HG02588 (cell line): ENCODE results near the gene TGFA.

ENCODE experiments used
- ATAC-seq: cut with Tn5 transposase; IDR thresholded peaks from one replicate; pipeline ENCODE4 v1.9.1; 2021; ENCODE audit warnings: mild to moderate bottlenecking, moderate library complexity; ENCODE audit not compliant: unreplicated experiment

The TGFA gene

DNA sequence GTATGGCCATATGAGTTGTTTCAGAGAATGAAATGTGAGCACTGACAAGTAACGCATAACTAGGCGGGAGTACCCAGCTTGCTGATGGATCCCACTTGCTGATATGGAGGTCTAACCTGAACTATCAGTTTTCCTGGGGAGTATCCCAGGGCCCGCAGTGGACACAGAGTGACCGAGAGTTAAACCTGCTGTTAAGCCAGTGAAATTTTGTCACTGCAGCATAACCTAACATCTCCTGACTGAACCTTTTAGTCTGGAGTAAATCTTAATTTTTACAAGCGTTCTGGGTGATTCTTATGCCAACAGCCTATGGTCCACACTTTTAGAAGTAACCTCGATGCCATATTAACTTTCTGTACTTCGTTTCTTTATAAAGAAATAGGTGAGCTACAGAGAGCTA, 54.4 kb downstream of the TGFA start:
- no peak for ATAC-seq

DNA sequence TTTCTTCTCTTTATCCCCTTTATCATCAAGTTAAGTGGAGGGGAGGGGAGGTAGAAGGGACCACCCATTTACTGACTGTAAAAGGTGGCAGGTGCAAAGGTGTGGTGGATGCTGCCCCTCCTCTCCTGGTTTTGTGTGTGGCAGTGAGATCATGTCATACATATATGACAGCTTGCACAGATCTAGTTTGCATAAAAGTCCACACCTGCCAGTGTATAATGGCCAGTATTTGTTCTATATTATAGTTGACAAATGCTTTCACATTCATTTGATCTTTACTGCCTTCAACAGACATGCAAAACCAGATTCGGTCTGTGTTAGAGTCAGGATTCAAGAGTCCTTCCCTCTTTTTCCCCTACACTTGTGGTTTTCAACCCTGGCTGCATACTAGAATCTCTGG, 55.1 kb downstream of the TGFA start:
- no peak for ATAC-seq

DNA sequence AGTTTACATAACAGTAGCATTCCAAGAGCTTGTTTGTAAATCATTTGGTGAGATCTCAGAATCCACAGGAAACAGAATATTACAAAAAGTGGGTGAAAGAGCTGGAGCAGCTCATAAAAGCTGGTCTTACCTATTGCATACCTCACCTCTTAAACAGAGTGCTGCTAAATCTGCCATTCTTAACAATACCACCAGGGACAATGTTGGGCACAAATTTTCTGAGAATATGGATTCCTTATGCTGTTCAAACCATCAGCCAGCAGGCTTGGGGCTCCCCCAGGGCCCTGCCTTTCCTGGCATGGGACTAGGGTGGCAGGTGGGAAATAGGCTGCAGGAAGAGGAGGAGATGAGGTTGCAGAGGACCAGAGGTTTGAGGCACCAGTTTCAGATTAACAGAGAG, 55.6 kb downstream of the TGFA start:
- ATAC-seq, result no peak

DNA sequence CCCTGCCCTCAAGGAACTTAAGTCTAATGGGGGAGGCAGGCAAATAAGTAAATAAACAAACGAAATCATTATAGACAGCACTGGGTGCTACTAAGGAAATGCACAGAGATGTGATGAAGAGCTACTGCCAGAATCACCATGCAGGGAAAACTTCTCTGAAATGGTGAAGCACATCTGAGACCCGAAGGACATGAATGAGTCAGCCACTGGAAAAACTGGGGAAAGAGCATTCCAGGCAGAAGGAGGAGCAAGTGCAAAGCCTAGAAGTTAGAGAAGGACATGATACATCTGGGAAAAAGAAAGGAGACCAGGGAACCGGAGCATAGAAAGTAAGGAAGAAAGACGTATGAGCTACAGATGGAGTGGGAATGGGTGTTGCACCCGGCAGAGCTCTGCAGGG, 56.8 kb downstream of the TGFA start:
- no peak for ATAC-seq

DNA sequence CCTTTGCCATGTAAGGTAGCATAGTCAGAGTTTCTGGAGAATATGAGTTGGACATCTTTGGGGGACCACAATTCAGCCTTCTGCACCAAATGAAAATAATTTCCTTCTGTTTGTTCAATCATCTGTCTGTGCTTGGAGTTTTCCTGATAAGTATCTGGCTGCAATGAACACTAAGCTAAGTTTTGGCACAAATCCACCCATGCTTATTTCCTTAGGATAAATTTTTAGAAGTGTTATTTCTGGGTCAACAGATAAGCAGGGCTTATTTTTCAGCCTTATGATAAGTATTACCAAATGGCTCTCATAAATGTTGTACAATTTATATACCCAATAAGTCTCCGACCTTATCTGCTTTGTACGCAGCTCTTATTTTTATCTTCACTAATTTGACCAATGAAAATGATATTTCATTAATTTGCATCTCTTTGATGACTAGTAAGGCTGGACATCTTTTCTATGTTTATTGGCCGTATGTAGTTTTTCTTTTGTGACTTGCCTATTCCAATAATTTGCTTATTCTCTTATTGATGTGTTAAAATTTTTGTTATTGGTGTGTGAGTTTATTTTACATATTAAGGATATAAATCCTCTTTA, 59.2 kb downstream of the TGFA start:
- ATAC-seq, result no peak

DNA sequence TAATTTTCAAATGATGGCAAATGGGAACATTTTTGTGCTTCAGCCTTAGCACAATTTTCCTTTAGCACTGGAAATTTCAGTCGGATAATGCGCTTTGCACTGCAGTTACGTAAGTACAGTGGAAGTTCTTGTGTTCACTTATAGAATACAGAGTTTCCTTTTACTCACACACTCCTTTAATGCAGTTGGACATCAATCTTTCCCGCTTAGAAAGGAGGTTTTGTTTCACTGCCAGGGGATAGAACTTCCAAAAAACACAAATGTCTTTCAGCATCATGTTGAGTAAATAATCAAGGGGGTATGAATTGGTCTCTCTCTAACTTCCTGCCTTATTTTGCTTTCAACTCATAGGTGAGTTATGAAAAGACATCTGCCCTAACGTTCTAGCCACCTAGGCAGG, 63.2 kb downstream of the TGFA start:
- no peak for ATAC-seq

DNA sequence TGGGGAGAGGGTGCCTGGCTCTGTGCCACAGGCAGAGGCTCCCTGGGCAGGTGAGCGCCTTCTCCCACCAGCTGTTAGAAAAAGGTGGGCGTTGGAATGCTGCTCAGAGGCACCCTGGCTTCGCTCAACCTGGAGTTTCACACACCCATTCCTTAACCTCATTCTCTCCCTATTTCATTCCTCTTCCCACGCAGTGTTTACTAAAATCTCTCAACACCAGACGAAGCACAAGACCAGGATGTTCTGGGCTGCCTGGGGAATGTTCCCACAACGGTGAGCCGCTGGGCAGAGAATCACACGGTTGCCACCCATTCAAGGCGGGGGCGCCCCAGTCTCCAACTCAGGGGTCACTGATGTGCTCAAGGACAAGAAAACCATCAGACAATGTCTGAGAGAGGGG, 64.5 kb downstream of the TGFA start:
- no peak for ATAC-seq

DNA sequence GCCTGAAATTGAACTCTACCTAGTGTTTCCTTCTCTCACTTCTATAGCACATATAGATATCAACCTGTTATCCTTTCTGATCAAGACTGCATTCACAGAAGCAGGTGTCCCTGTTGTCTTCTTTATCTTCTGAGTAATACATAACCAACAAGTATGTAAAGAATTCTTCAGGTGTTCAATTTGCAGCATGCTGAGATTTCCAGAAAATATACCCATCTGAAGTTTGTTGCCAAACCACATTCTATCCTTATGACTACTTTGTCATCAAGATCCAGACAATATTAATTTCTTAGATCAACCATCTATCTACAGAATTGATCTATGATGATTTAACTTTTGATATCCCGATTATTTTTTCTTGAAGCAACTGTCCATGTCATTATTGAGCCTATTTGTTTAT, 69.5 kb downstream of the TGFA start:
- ATAC-seq, result no peak

DNA sequence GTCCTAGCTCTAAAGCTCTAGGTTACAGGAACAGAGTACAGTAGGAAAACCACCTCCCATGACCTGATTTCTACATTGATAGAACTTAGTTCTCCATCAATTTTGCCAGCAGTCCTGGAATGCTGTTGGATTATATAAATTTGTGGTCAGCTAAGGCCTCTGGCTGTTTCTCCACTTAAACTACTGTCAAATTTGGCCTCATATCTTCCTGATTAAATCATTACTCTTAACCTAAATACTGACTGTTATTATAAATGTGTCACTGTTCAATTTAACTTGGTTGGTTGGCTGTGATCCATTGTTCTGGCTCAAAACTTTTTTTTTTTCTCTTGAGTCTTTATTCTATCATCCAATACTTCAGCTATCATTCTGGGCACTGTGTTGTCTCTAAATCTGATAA, 71.2 kb downstream of the TGFA start:
- no peak for ATAC-seq

DNA sequence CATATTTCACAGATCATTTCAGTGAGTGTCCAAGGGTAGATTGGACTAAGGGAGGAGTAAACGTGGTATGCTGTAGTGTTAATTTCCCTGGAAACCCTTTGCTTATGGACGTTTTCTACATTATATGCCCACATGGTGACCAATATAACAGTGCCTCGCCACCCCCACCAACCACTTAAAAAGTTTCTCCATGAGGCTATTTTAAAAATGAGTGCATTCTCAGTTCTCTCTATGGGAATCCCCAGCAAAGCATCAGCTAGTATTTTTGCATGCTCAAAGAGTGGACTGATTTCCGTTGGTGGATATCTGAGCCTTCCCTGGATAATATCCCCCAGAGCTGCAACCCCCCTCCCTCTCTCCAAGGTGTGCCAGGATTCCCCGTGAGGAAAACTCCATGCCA, 73.2 kb downstream of the TGFA start:
- ATAC-seq, result peak; percentile 80

DNA sequence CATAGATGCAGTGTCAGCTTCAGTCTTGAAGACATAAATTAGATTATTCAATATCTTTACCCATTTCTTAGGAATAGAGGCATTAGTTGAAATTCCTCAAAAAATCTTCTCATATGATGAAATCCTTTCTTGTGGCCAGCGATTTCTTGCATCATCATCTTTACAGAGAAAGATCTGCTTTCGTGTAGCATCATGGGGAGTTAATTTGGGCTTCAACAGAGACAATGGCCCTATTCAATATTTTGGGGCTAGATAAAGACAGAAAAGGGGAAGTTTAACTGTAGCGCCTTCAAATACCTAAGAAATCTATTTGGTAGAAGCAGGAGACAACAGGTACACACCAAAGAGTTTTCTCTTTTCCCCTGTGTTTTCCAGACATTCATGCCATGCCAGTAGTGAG, 73.8 kb downstream of the TGFA start:
- no peak for ATAC-seq

DNA sequence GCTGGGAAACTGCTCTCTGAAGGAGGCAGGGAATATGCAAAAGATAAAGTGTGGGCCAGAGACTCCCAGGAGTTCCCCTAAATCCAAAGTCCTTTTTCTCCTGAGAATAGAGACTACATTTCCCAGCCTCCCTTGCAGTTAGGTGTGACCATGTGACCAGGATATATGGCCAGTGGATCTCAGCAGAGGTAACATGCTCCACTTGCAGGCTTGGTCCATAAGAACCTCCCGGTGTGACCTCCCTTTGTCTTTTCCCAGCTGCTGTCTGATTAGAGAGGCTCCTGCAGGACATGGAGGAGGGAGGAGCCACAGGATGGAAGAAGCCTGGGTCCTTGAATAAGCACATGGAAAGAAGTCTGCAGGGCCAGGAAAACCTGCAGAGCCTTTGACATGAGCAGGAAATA, 76.2 kb downstream of the TGFA start:
- no peak for ATAC-seq

DNA sequence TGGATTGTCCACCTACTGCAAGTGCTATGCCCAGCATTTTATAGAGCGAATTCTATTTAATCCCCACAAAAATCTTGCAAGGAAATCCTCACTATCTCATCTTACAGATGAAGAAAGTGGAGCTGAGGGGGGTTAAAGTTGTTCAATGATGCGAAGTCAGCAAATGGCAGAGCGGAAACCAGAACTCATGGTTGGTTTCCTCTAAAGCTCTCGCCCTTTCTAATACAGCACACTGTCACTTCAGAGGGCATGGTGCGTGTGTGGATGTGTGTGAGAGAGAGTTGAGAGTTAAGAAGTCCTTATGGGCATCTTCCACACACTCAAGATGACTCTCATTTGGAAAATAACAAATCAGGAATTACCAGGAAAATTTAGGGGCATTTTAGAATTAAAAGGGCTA, 78.4 kb downstream of the TGFA start:
- ATAC-seq, result no peak

DNA sequence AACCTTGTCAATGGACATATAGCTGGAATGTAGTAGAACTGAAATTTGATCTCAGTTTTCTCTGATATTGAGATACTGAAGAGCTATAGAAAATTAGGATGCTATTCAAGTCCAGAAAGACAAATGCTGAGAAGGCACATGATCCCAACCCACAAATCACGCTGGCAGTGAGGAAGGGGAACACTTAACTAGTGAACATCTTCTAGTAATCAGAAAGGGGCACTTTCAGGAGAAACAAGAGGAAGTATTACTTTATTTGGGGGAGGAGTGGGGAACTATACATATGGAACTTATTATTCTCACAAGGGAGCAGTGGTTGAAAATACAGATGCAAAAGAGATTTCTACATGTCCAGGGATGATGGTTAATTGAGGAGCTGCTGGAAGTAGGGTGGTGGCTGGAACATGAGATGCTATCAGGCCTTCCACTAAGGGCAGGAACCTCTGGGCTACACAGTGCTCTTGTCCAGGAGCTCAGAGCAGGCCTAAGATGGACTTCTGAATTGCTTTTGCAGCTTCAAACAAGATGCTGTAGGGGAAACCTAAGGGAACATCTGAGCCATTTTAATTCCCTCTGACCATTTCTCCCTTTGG, 79.3 kb downstream of the TGFA start:
- ATAC-seq, result no peak

DNA sequence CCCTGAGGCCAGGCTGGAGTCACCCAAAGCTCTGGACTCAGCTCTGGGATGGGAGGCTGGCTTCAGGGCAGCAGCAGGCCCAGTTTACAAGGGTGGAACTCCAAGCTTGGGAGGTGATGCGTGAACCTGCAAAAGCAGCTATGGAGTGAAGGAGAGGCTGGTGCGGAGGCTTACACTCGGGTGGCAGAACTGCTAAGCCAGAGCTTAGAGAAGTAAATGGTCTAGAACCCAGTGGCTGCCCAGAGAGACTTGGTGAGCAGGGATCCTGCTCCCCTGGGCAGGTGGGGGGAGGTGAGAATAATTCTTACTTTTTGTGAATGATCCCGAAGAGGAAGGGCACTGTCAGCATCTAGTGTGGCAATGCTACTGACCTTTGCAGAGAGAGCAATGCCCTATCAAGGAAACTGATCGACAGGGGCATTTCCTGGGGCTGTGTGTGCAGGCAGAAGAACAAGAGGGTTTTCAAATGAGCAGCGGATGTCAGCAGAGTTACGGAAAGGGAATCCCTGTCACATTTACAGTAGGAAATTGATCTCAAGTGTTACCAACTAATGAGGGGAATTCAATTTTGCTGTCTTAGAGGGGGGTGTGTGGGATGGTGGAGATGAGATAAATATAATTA, 80.4 kb downstream of the TGFA start:
- no peak for ATAC-seq

DNA sequence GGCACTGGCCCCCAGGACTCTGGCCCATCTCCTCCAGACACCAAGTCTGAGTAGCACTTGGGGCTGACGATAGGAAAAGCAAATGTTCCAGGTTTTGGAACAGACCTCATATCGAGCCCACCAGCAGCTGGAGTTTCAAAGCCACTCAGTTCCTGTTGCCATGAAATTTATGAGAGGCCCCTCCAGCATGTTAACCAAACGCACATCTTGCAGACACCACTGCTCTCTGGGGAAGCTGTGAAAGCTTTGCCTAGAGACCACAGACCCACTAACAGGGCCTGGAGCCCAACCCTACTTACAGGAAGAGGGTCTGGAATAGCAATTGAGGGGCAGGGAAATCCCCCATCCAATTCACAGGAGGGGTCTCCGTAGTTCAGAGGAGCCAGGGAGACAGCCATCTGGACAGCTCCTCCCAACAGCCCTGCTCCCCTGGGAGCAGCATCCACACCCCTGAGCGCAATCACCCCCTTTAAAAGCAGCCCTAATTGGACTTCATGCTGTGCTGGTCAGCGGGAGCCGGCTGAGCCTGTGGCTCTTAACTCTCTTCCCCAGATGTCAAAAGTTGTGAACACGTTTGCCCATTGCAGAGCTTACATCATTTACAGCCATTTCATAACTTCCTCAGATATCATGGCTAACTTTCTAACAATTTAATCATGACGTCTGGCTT, 81.3 kb downstream of the TGFA start:
- no peak for ATAC-seq

DNA sequence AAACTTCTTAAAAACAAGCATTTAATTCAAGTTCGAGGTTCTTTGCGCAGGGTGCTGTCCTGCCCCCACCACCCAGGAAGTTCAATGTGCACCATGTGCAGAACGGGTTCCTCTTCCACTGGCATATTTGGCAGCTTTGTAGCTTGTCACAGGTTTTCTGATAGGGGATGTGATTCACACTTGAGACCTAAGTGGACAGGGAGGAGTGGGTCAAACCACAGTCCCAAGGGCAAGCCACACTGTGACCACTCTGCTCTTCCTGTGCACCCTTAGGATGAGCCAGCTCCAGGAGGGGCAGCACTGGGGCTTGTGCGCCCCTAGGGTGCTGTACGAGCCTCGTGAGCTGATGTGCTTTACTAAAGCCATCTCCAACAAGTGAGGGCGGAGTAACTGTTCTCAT, 82.5 kb downstream of the TGFA start:
- no peak for ATAC-seq

DNA sequence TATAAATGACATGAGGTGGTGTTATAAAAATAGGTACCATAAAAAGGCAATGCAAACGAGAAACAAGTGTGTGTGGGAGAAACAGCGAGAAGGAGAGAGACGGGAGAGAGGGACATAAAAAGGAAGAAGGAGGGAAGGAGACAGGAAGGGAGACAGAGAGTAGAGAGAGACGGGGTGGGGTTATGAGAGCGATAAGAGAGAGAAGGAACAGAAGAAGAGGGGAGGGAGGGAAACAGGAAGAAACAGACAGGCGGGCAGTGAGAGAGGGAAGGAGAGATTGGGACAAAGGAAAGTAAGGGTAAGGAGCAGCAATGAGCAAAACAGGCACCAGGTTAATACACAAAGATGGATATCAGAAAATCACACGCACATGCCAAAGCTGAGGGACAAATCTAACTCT, 83.7 kb downstream of the TGFA start:
- no peak for ATAC-seq

DNA sequence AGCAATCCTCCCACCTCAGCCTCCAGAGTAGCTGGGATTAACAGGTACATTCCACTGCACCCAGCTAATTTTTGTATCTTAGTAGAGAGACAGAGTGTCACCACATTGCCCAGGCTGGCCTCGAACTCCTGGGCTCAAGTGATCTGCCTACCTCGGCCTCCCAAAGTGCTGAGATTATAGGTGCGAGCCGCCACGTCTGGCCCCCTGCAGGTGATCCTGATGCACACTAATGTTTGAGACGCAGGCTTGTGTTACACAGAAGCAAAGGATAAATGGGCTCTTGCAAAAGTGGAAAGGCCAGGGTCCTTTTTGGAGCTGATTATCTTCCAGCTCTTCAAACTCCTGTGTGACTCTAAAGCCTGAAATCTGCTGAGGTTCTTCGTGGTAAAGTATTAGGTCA, 84.2 kb downstream of the TGFA start:
- ATAC-seq, result no peak

DNA sequence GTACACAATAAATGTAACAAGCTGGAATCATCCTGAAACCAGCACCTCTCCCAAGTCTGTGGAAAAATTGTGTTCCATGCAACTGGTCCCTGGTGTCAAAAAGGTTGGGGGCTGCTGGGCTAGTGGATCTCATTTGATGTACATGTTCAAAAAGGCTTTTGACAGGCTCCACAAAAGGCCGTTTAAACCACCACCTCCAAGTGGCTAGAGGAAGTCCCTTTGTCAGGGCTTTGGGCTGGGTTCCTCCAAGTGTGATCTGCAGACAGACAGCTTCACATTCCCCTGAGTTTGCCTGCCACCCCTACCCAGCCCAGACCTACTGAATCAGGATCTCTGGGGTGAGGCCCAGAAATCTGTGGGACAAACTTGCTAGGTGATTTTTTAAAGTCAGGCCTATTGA, 84.7 kb downstream of the TGFA start:
- no peak for ATAC-seq

DNA sequence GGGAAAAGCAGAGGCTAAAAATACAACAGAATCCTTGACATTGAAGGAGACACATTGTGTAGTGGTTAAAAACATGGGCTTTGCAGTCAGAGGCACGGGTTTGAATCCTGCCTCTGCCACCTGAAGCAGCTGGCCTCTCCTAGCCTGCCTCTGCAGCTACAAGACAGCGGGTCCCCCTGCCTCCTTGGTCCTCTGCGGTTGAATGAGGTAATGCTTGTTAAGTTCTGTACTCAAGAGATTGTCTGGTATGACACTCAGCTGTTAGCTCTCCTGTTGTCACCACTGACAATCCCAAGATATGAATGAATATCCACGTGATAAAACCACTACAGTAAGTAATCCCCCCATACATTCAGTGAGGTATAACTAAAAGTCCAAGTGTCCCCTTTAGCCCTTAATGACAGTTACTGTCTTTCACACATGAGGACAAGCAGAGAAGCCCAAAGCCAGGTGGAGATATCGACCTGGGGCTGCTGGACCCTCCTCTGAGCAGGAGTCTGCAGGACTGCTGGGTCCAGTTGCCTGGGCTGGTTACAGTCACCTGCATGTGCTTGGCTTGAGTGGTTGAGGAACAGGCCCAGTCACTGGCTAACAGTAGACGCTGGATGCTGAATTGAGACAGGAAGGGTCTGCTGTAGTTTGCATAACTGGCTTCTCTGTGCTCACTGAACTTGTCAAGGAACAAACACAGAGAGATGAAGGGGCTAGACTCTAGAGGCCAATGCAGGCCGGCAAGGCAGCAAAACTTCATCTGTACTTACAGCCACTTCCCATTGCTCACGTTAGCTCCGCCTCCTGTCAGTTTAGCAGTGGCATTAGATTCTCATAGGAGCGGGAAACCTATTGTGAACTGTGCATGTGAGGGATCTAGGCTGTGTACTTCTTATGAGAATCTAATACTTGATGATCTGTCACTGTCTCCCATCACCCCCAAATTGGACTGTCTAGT, 85.5 kb downstream of the TGFA start:
- no peak for ATAC-seq
